DND-41 (cell line): Measurements from ENCODE around the gene FAM193A.
"Not testable (repeated sequence)": the region's sequence is repeated elsewhere in the genome, so short reads cannot be mapped to it uniquely, and the experiment has no call there.

ENCODE experiments used
- ATAC-seq: fragments of 200-7000 bp; cut with Tn5 transposase; 3 replicates; pipeline ENCODE4 v1.9.1; 2021; ENCODE audit warnings: low read depth; ENCODE audit not compliant: insufficient read depth
- DNase-seq: peaks from one replicate; pipeline ENCODE4 v3.0.0-alpha.2; 2020
- H2AFZ ChIP-seq: 2 replicates; pipeline ENCODE4 v1.6.0; 2012; ENCODE audit warnings: low read depth, low read length
- H3K27ac ChIP-seq: 2 replicates; pipeline ENCODE4 v1.5.1; 2012; ENCODE audit warnings: low read length, inconsistent platforms
- H3K27me3 ChIP-seq: fragments of 200-600 bp; sonication (generic); 2 replicates; pipeline ENCODE4 v1.6.0; 2012; ENCODE audit warnings: low read length, mild to moderate bottlenecking, inconsistent platforms; ENCODE audit not compliant: insufficient read depth, poor library complexity
- H3K36me3 ChIP-seq: 2 replicates; pipeline ENCODE4 v1.5.1; 2012; ENCODE audit warnings: low read length, inconsistent platforms; ENCODE audit not compliant: insufficient read depth
- H3K4me1 ChIP-seq: 2 replicates; pipeline ENCODE4 v1.5.1; 2012; ENCODE audit warnings: mild to moderate bottlenecking, low read length; ENCODE audit not compliant: insufficient read depth
- H3K4me2 ChIP-seq: 2 replicates; pipeline ENCODE4 v1.6.0; 2012; ENCODE audit warnings: mild to moderate bottlenecking, moderate library complexity, low read length, inconsistent platforms; ENCODE audit not compliant: insufficient read depth
- H3K4me3 ChIP-seq, 2 experiments: fragments of 200-600 bp in 1 of 2; shearing (Covaris generic) in 1 of 2; 2 replicates each; pipeline ENCODE4 v1.5.1; 2012 to 2016; ENCODE audit warnings: inconsistent platforms in 2 of 2, low read length in 2 of 2, mild to moderate bottlenecking in 2 of 2, low read depth in 1 of 2, moderate library complexity in 1 of 2
- H3K79me2 ChIP-seq: 2 replicates; pipeline ENCODE4 v1.6.0; 2012; ENCODE audit warnings: low read length, inconsistent platforms; ENCODE audit not compliant: insufficient read depth
- H3K9ac ChIP-seq: 2 replicates; pipeline ENCODE4 v1.6.0; 2012; ENCODE audit warnings: low read depth, mild to moderate bottlenecking, inconsistent platforms, low read length, moderate library complexity
- H3K9me3 ChIP-seq: 2 replicates; pipeline ENCODE4 v1.5.1; 2012; ENCODE audit warnings: low read length, moderate library complexity, mild to moderate bottlenecking, inconsistent platforms; ENCODE audit not compliant: insufficient read depth, severe bottlenecking
- H4K20me1 ChIP-seq: 2 replicates; pipeline ENCODE4 v1.6.0; 2012; ENCODE audit warnings: low read length; ENCODE audit not compliant: insufficient read depth
- CTCF ChIP-seq: IDR thresholded peaks from 2 replicates; pipeline ENCODE4 v1.5.1; 2012; ENCODE audit warnings: borderline replicate concordance, low read length, moderate library complexity, mild to moderate bottlenecking; ENCODE audit not compliant: poor library complexity, severe bottlenecking; ENCODE audit errors: extremely low read depth
- EZH2 ChIP-seq: IDR thresholded peaks from 3 replicates; pipeline ENCODE4 v1.6.1; 2012; ENCODE audit warnings: borderline replicate concordance, low read depth, mild to moderate bottlenecking, moderate library complexity, low read length, inconsistent platforms; ENCODE audit not compliant: severe bottlenecking

The FAM193A gene

DNA sequence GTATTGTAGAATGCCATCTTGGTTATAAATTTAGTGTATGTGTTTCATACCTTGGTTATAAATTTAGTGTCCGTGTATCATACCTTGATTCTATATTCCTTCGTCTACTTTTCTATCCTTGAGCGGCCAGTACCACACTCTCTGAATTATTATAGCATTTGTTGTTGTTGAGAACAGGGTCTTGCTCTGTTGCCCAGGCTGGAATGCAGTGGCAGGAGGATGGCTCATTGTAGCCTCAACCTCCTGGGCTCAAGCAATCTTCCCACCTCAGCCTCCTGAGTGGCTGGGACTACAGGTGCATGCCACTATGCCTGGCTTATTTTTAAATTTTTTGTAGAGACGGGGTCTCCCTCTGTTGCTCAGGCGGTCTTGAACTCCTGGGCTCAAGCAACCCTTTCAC, 50.1 kb downstream of the FAM193A start:
- DNase-seq = no peak
- H3K4me3 ChIP-seq = no peak overlapping the region
- H3K4me1 ChIP-seq = no peaks in the 10 kb centered on the region
- H3K27ac ChIP-seq = no peak overlapping the region
- H3K27me3 ChIP-seq = no peaks in the 10 kb centered on the region
- no peak overlapping the region for H3K4me2 ChIP-seq
- peaks cover 81% of the 10 kb centered on the region for H4K20me1 ChIP-seq
- H3K79me2 ChIP-seq = peaks cover 99% of the 10 kb centered on the region
- TF ChIP-seq EZH2 = no peak
- TF ChIP-seq CTCF = no peak
- no peak overlapping the region for H3K9ac ChIP-seq
- no peak for ATAC-seq
- H2AFZ ChIP-seq = no peak overlapping the region
- no peaks in the 10 kb centered on the region for H3K9me3 ChIP-seq
- no peaks in the 10 kb centered on the region for H3K36me3 ChIP-seq

DNA sequence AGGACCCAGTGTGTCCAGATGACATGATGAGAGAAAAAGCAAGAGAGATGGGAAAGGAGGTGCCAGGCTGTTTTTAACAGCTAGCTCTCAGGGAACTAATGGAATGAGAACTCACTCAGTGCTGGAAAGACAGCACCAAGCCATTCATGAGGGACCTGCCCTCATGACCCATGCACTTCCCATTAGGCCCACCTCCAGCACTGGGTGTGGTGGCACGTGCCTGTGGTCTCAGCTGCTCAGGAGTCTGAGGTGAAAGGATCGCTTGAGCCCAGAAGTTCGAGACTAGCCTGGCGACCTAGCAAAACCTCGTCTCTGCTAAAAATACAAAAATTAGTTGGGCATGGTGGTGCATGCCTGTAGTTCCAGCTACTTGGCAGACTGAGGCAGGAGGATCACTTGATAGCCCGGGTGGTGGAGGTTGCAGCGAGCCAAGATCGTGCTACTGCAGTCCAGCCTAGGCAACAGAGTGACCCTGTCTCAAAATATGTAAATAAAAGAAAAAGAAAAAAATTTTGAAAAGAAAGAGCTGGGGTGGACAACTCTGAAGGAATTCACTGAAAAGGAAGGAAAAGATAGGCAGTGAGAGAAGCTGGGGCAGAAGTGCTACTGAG, 50.9 kb downstream of the FAM193A start:
- Histone ChIP-seq H2AFZ (no peak overlapping the region), H3K9me3 (no peaks in the 10 kb centered on the region), H3K27me3 (no peaks in the 10 kb centered on the region), H3K9ac (no peak overlapping the region), H3K4me1 (no peaks in the 10 kb centered on the region), H4K20me1 (peaks cover 79% of the 10 kb centered on the region), H3K79me2 (peaks cover 99% of the 10 kb centered on the region), H3K27ac (no peak overlapping the region), H3K4me2 (no peak overlapping the region), H3K4me3 (no peak overlapping the region), H3K36me3 (no peaks in the 10 kb centered on the region)
- ATAC-seq (no peak), DNase-seq (no peak)
- TF ChIP-seq EZH2 = no peak
- TF ChIP-seq CTCF = no peak

GRCh38 chr4:2588259-2588658, 51.8 kb downstream of the FAM193A start:
- no peak overlapping the region for H3K4me3 ChIP-seq
- TF ChIP-seq EZH2 (no peak), CTCF (no peak)

DNA sequence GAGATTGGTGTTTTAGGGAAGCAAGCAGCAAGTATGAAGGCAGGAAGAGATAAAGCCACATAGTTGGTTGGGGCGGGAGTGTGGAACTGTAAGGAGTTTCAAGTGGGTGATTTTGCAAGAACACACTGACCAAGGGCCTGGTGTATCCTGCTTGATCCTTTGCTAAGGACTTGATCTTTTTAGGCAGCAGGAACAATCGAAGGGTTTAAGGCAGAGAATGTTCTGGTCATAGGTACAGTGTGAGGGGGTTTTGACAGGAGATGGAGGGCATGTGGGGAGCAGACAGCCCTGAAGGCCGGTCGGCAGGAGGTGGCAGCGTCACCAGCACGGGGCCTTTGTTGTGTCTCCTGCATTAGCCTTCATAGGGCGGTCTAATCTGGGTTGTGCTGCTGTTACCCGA, 54.7 kb downstream of the FAM193A start:
- H3K4me3 ChIP-seq = no peak overlapping the region
- TF ChIP-seq EZH2 (no peak), CTCF (no peak)
- H3K36me3 ChIP-seq = peaks cover 11% of the 10 kb centered on the region
- ATAC-seq = no peak
- no peak overlapping the region for H2AFZ ChIP-seq
- H3K4me2 ChIP-seq = no peak overlapping the region
- H3K79me2 ChIP-seq = peaks cover 100% of the 10 kb centered on the region
- no peak for DNase-seq
- no peak overlapping the region for H3K27ac ChIP-seq
- no peaks in the 10 kb centered on the region for H3K27me3 ChIP-seq
- no peak overlapping the region for H3K9ac ChIP-seq
- no peaks in the 10 kb centered on the region for H3K9me3 ChIP-seq
- peaks cover 85% of the 10 kb centered on the region for H4K20me1 ChIP-seq
- no peaks in the 10 kb centered on the region for H3K4me1 ChIP-seq

More at GRCh38 chr4:2588259-2588658, 51.8 kb downstream of the FAM193A start:
- Histone ChIP-seq H3K79me2 (peaks cover 99% of the 10 kb centered on the region), H3K4me1 (no peaks in the 10 kb centered on the region), H3K9me3 (no peaks in the 10 kb centered on the region), H2AFZ (no peak overlapping the region), H3K4me2 (no peak overlapping the region), H3K27ac (no peak overlapping the region), H4K20me1 (peaks cover 79% of the 10 kb centered on the region), H3K36me3 (no peaks in the 10 kb centered on the region), H3K27me3 (no peaks in the 10 kb centered on the region), H3K9ac (no peak overlapping the region)
- DNase-seq (no peak), ATAC-seq (no peak)

DNA sequence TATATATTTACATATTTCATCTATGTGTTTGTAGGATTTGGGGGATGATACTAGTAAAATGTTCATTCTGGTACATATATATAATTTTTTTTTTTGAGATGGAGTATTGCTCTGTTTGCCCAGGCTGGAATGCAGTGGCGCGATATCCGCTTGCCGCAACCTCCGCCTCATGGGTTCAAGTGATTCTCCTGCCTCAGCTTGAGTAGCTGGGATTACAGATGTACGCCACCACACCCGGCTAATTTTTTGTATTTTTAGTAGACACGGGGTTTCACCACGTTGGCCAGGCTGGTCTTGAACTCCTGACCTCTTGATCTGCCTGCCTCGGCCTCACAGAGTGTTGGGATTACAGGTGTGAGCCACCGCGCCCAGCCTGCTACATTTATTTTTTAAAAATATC, 55.6 kb downstream of the FAM193A start:
- peaks cover 19% of the 10 kb centered on the region for H3K36me3 ChIP-seq
- H3K9me3 ChIP-seq, DNase-seq, H3K4me3 ChIP-seq, H2AFZ ChIP-seq, H3K9ac ChIP-seq, H3K4me1 ChIP-seq, ATAC-seq, H3K27me3 ChIP-seq, H3K4me2 ChIP-seq, H3K27ac ChIP-seq: not testable (repeated sequence)
- peaks cover 100% of the 10 kb centered on the region for H3K79me2 ChIP-seq
- peaks cover 85% of the 10 kb centered on the region for H4K20me1 ChIP-seq
